Liver (tissue), 9 donors: Measurements from ENCODE around the gene ZNF282. TPM values are rescaled to one million over a fixed set of nuclear protein-coding genes. Genes with fewer than 3 reads are reported as not detected.

ENCODE experiments used
- DNase-seq: peaks from one replicate; pipeline ENCODE4 v3.0.0-alpha.2; 2017; ENCODE audit warnings: low spot score
- H3K27ac ChIP-seq, 2 donors: one replicate each; pipeline ENCODE4 v1.7.0; 2013; ENCODE audit warnings: inconsistent platforms in 2 of 2, low read length in 2 of 2, control low read depth in 1 of 2, low read depth in 1 of 2, mild to moderate bottlenecking in 1 of 2
- H3K27me3 ChIP-seq, 4 donors: one replicate each; pipeline versions ENCODE4 v1.6.1 to v1.7.0; 2013; ENCODE audit warnings: low read length in 3 of 4, inconsistent platforms in 1 of 4, mild to moderate bottlenecking in 1 of 4, moderate library complexity in 1 of 4; ENCODE audit not compliant: control insufficient read depth in 4 of 4, insufficient read depth in 4 of 4
- H3K36me3 ChIP-seq, 4 donors: one replicate each; pipeline versions ENCODE4 v1.6.1 to v1.7.0; 2013; ENCODE audit warnings: low read length in 3 of 4, mild to moderate bottlenecking in 3 of 4, low read depth in 1 of 4, moderate library complexity in 1 of 4; ENCODE audit not compliant: control insufficient read depth in 4 of 4, insufficient read depth in 3 of 4
- H3K4me1 ChIP-seq, 4 donors: one replicate each; pipeline versions ENCODE4 v1.6.1 to v1.7.0; 2013; ENCODE audit warnings: low read length in 3 of 4, mild to moderate bottlenecking in 3 of 4, moderate library complexity in 1 of 4; ENCODE audit not compliant: control insufficient read depth in 4 of 4, insufficient read depth in 4 of 4
- H3K4me3 ChIP-seq, 3 donors: one replicate each; pipeline versions ENCODE4 v1.6.1 to v1.7.0; 2013; ENCODE audit warnings: low read length in 3 of 3, control low read depth in 1 of 3, low read depth in 1 of 3, mild to moderate bottlenecking in 1 of 3
- H3K9ac ChIP-seq, 2 donors: one replicate each; pipeline ENCODE4 v1.7.0; 2013; ENCODE audit warnings: low read length in 2 of 2, mild to moderate bottlenecking in 2 of 2, moderate library complexity in 2 of 2, control low read depth in 1 of 2, low read depth in 1 of 2
- H3K9me3 ChIP-seq, 4 donors: one replicate each; pipeline versions ENCODE4 v1.6.1 to v1.7.0; 2013; ENCODE audit warnings: low read length in 3 of 4; ENCODE audit not compliant: control insufficient read depth in 4 of 4
- ATF3 ChIP-seq: IDR thresholded peaks from 2 replicates; pipeline ENCODE4 v1.6.1; 2016; ENCODE audit warnings: antibody characterized with exemption
- EGR1 ChIP-seq, 2 donors: IDR thresholded peaks; 2 replicates each; pipeline ENCODE4 v1.6.1; 2016 to 2018; ENCODE audit warnings: antibody characterized with exemption in 2 of 2, low read depth in 2 of 2
- FOXA1 ChIP-seq: IDR thresholded peaks from 2 replicates; pipeline ENCODE4 v1.6.1; 2016; ENCODE audit warnings: antibody characterized with exemption
- FOXA2 ChIP-seq: IDR thresholded peaks from 2 replicates; pipeline ENCODE4 v1.6.1; 2016; ENCODE audit warnings: antibody characterized with exemption
- HNF4A ChIP-seq, 2 donors: conservative IDR thresholded peaks; 2 replicates each; pipeline ENCODE4 v1.6.1; 2016; ENCODE audit warnings: antibody characterized with exemption in 2 of 2, mild to moderate bottlenecking in 2 of 2
- JUND ChIP-seq, 2 donors: IDR thresholded peaks; 2 replicates each; pipeline ENCODE4 v1.6.1; 2016; ENCODE audit warnings: antibody characterized with exemption in 2 of 2
- NR2F2 ChIP-seq: IDR thresholded peaks from 2 replicates; pipeline ENCODE4 v1.6.1; 2016; ENCODE audit warnings: antibody characterized with exemption
- RAD21 ChIP-seq, 2 donors: IDR thresholded peaks; 2 replicates each; pipeline ENCODE4 v1.6.1; 2016; ENCODE audit warnings: antibody characterized with exemption in 2 of 2, mild to moderate bottlenecking in 2 of 2
- RXRA ChIP-seq, 2 donors: IDR thresholded peaks; 2 replicates each; pipeline ENCODE4 v1.6.1; 2017 to 2018; ENCODE audit warnings: antibody characterized with exemption in 2 of 2, mild to moderate bottlenecking in 1 of 2
- SP1 ChIP-seq: IDR thresholded peaks from 2 replicates; pipeline ENCODE4 v1.6.1; 2018; ENCODE audit warnings: antibody characterized with exemption, mild to moderate bottlenecking
- YY1 ChIP-seq: IDR thresholded peaks from 2 replicates; pipeline ENCODE4 v1.6.1; 2016; ENCODE audit warnings: antibody characterized with exemption, mild to moderate bottlenecking
- WGBS: extraction: QIAGEN DNeasy Blood & Tissue Kit; methylation state at CpG from one replicate; pipeline ENCODE4 v1.1.7; 2013; 5-methylcytosine and 5-hydroxymethylcytosine counted together
- polyA plus RNA-seq, 2 donors: library from polyadenylated mRNA; stranded (reverse) in 1 of 2; unstranded in 1 of 2; fragments of 200-250 nt in 1 of 2; fragments of >200 nt in 1 of 2; fragmentation: Nextera tagmentation in 1 of 2; extraction: Ambion mirVana in 1 of 2; gene quantifications; one replicate each; pipeline versions ENCODE4 v1.2.1 to v1.2.3, GENCODE V29; 2013 to 2015
- total RNA-seq, 2 donors: library from RNA; depleted of rRNA; stranded (reverse); fragments of >200 nt; gene quantifications; one replicate each; pipeline ENCODE4 v1.2.3, GENCODE V29; 2014
- TF ChIP-seq, protein P1 (sequence below): IDR thresholded peaks from 2 replicates; pipeline ENCODE4 v1.6.1; 2016; ENCODE audit warnings: antibody characterized with exemption
- TF ChIP-seq, protein P2 (sequence below): fragments of 150-350 bp; IDR thresholded peaks from 2 replicates; pipeline ENCODE4 v1.5.1; 2017; ENCODE audit warnings: improper control_type of control experiment, low read depth, low read length; ENCODE audit not compliant: missing input control
- TF ChIP-seq, protein P3 (sequence below): IDR thresholded peaks from 2 replicates; pipeline ENCODE4 v1.6.1; 2016; ENCODE audit warnings: antibody characterized with exemption, mild to moderate bottlenecking
- TF ChIP-seq, protein P4 (sequence below): IDR thresholded peaks from 2 replicates; pipeline ENCODE4 v1.6.1; 2016; ENCODE audit warnings: antibody characterized with exemption
- donor health status: healthy.
- donor health status: healthy.
- donor health status: healthy.
- donor health status: healthy.
- donor health status: healthy.

ZNF282 gene
- total and polyA plus RNA-seq, 4 donors: 2.0 to 78.6 (median 13.1) TPM

GRCh38 chr7:149154056-149154455, 41.3 kb upstream of the ZNF282 start (continued):
- TF ChIP-seq, protein P1, sequence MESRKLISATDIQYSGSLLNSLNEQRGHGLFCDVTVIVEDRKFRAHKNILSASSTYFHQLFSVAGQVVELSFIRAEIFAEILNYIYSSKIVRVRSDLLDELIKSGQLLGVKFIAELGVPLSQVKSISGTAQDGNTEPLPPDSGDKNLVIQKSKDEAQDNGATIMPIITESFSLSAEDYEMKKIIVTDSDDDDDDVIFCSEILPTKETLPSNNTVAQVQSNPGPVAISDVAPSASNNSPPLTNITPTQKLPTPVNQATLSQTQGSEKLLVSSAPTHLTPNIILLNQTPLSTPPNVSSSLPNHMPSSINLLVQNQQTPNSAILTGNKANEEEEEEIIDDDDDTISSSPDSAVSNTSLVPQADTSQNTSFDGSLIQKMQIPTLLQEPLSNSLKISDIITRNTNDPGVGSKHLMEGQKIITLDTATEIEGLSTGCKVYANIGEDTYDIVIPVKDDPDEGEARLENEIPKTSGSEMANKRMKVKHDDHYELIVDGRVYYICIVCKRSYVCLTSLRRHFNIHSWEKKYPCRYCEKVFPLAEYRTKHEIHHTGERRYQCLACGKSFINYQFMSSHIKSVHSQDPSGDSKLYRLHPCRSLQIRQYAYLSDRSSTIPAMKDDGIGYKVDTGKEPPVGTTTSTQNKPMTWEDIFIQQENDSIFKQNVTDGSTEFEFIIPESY: no peak
- no peak for TF ChIP-seq ATF3

DNA sequence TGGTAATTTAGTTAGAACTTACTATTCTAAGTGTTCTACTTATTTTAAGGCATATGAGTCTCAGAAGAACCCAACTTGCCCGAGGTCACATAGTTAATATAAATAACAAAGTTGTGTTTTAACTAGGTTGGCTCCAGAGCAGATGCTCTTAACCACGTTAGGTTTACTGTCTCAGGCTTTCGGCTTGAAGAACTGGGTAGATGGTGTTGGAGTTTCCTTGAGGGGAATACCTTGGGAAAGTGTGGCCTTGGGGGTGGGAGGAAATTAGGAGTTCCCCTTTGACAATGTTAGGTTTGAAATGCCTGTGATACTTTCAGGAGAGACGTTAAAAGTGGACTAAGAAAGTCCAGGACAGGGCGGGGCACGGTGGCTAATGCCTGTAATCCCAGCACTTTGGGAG, 38.4 kb upstream of the ZNF282 start:
- Histone ChIP-seq H3K4me1 (no peaks in the 10 kb centered on the region), H3K9me3 (no peaks in the 10 kb centered on the region), H3K4me3 (no peak overlapping the region), H3K27me3 (no peaks in the 10 kb centered on the region), H3K27ac (no peak overlapping the region), H3K36me3 (peaks cover 8 to 11% (median 10%) of the 10 kb centered on the region in 4 donors), H3K9ac (no peak overlapping the region)
- TF ChIP-seq, protein P2, sequence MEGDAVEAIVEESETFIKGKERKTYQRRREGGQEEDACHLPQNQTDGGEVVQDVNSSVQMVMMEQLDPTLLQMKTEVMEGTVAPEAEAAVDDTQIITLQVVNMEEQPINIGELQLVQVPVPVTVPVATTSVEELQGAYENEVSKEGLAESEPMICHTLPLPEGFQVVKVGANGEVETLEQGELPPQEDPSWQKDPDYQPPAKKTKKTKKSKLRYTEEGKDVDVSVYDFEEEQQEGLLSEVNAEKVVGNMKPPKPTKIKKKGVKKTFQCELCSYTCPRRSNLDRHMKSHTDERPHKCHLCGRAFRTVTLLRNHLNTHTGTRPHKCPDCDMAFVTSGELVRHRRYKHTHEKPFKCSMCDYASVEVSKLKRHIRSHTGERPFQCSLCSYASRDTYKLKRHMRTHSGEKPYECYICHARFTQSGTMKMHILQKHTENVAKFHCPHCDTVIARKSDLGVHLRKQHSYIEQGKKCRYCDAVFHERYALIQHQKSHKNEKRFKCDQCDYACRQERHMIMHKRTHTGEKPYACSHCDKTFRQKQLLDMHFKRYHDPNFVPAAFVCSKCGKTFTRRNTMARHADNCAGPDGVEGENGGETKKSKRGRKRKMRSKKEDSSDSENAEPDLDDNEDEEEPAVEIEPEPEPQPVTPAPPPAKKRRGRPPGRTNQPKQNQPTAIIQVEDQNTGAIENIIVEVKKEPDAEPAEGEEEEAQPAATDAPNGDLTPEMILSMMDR: no peak
- no peak for TF ChIP-seq YY1
- WGBS: 94% methylated on average over 6 of the region's 6 CpGs
- DNase-seq: no peak

DNA sequence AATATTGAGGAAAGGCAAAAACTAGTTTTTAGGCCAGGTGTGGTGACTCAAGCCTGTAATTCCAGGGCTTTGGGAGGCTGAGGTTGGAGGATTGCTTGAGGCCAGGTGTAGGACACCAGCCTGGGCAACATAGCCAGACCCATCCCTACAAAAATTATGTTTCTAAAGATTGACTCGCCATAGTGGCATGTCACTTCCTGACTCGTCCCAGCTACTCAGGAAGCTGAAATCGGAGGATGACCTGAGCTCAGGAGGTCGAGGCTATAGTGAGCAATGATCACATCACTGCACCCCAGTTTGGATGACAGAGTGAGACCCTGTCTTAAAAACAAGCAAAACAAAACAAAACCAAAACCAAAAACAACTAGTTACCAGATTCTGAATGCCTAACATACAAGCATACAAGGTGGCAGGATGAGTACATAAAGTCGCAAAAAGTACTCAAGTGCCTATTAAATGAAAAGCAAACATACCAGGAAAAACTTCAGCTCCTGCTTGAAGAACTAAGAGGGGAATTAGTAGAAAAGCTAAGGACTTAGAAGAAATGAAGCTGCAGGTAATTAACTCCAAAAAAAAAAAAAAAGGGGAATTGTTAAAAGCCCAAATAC, 34.0 kb upstream of the ZNF282 start:
- TF ChIP-seq, protein P3, sequence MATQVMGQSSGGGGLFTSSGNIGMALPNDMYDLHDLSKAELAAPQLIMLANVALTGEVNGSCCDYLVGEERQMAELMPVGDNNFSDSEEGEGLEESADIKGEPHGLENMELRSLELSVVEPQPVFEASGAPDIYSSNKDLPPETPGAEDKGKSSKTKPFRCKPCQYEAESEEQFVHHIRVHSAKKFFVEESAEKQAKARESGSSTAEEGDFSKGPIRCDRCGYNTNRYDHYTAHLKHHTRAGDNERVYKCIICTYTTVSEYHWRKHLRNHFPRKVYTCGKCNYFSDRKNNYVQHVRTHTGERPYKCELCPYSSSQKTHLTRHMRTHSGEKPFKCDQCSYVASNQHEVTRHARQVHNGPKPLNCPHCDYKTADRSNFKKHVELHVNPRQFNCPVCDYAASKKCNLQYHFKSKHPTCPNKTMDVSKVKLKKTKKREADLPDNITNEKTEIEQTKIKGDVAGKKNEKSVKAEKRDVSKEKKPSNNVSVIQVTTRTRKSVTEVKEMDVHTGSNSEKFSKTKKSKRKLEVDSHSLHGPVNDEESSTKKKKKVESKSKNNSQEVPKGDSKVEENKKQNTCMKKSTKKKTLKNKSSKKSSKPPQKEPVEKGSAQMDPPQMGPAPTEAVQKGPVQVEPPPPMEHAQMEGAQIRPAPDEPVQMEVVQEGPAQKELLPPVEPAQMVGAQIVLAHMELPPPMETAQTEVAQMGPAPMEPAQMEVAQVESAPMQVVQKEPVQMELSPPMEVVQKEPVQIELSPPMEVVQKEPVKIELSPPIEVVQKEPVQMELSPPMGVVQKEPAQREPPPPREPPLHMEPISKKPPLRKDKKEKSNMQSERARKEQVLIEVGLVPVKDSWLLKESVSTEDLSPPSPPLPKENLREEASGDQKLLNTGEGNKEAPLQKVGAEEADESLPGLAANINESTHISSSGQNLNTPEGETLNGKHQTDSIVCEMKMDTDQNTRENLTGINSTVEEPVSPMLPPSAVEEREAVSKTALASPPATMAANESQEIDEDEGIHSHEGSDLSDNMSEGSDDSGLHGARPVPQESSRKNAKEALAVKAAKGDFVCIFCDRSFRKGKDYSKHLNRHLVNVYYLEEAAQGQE: no peak
- TF ChIP-seq, protein P2: no peak
- TF ChIP-seq RXRA (IDR thresholded peaks at IDR 0.05) (no peak), EGR1 (IDR thresholded peaks at IDR 0.05; ENCODE audit: low read depth in 2 of 2) (no peak), HNF4A (conservative IDR thresholded peaks at IDR 0.05) (no peak), RAD21 (IDR thresholded peaks at IDR 0.05) (no peak), FOXA1 (no peak), NR2F2 (no peak), FOXA2 (no peak), SP1 (no peak), JUND (IDR thresholded peaks at IDR 0.05) (no peak), ATF3 (no peak)
- TF ChIP-seq, protein P4, sequence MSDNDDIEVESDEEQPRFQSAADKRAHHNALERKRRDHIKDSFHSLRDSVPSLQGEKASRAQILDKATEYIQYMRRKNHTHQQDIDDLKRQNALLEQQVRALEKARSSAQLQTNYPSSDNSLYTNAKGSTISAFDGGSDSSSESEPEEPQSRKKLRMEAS: no peak
- TF ChIP-seq, protein P1: no peak
- H3K4me3 ChIP-seq: no peak overlapping the region
- H3K9me3 ChIP-seq: no peaks in the 10 kb centered on the region
- WGBS: 80% methylated on average over 5 of the region's 5 CpGs
- DNase-seq: no peak
- H3K4me1 ChIP-seq: no peaks in the 10 kb centered on the region
- no peaks in the 10 kb centered on the region for H3K27me3 ChIP-seq
- H3K27ac ChIP-seq: no peak overlapping the region
- H3K9ac ChIP-seq: no peak overlapping the region
- peaks cover 5 to 22% (median 15%) of the 10 kb centered on the region in 4 donors for H3K36me3 ChIP-seq
